ENCODE data around the gene ZP2.

Gene ZP2

DNA sequence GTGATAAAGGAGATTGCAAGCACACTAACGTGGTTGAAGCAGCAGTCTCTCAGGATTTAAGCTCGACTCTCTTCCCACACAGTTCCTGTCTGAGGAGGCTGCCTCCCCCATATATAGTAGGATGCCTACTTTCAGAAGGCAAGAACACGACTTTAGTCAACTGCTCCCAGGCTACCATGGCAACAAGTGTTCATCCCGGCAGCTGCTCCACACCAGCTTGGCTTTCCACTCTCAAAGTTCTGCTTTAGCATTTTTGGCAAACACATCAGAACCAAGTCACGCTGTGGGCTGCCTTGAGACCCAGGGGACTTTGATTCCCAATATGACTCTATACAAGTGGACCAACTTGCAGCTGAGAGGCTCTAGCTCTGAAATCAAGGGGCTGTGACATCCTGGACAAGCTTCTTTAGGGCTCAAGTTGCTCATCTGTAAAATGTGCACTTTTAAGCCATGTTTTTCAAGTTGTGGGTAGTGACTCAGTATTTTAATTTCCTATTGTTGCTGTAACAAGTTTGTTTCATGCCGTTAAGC is 16.5 kb downstream of the ZP2 start:
- TF ChIP-seq, protein P1, sequence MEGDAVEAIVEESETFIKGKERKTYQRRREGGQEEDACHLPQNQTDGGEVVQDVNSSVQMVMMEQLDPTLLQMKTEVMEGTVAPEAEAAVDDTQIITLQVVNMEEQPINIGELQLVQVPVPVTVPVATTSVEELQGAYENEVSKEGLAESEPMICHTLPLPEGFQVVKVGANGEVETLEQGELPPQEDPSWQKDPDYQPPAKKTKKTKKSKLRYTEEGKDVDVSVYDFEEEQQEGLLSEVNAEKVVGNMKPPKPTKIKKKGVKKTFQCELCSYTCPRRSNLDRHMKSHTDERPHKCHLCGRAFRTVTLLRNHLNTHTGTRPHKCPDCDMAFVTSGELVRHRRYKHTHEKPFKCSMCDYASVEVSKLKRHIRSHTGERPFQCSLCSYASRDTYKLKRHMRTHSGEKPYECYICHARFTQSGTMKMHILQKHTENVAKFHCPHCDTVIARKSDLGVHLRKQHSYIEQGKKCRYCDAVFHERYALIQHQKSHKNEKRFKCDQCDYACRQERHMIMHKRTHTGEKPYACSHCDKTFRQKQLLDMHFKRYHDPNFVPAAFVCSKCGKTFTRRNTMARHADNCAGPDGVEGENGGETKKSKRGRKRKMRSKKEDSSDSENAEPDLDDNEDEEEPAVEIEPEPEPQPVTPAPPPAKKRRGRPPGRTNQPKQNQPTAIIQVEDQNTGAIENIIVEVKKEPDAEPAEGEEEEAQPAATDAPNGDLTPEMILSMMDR (IDR thresholded peaks at IDR 0.05), result no peak

DNA sequence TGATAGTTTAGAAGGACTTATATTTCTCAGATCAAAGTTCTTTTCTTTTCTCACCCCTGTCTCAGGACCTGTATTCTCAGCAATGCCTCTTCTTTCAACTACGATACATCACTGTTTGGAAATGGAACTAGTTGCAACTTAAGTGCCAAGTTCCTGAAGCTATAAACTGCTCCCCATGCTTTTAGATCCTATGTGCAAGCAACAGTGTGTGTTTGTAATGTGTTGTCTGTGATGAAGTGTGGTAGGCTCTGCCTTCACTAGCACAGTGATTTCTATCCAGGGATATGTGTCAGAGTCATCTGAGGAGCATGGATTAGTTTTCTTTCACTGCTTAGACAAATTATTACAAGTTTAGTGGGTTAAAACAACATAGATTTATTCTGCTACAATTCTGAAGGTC is 18.4 kb downstream of the ZP2 start:
- TF ChIP-seq, protein P1 (IDR thresholded peaks at IDR 0.05), result no peak

DNA sequence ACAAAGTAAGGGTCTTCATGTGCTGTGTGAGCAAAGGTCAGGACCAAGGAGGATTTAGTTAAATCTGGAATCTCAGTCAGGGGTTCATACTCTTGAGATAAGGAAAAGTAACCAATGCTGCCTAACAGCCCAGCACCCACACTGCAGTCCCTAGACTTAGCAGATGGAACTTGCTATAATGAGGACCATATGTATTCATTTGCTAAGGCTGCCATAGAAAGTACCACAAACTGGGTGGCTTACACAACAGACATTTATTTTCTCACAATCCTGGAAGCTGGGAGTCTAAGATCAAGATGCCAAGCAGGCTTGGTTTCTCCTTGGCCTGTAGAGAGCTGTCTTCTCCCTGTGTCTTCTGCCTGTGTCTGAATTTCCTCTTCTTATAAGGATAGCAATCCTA is 20.8 kb downstream of the ZP2 start:
- TF ChIP-seq, protein P1 (IDR thresholded peaks at IDR 0.05), result no peak

DNA sequence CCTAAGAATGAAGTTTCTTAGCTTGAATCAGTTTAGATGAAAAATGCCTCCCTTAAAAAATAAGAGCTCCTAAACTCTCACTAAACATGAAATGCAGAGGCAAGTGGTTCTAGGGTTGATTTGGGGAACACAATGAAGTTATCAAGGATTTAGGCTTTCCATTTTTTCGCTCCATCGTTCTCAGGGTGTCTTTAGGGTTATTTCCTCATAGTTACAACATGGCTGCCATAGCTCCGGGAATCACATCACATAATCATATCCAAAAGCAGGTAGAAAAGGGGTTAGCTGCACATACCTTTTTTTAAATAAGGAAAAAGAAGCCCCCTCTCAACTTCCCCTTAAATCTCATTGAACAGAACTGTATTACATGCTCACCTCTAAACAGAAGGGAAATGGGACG is 21.4 kb downstream of the ZP2 start:
- TF ChIP-seq, protein P1 (IDR thresholded peaks at IDR 0.05), result no peak

DNA sequence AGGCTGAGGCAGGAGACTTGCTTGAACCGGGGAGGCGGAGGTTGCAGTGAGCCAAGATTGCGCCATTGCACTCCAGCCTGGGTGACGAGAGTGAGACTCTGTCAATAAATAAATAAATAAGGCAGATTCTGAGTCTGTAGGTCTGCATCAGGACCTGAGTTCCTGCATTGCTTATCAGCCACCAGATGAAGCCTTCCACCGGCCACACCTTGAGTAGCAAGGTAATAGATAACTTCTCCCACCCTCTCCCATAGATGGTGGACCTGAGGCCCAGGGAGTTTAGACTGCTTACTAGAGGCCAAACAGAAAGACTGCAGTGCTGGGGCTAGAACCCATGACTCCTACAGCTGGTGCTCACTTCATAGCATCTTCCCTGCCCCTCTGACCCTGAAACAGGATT is 22.1 kb downstream of the ZP2 start:
- TF ChIP-seq, protein P1 (IDR thresholded peaks at IDR 0.05), result no peak

DNA sequence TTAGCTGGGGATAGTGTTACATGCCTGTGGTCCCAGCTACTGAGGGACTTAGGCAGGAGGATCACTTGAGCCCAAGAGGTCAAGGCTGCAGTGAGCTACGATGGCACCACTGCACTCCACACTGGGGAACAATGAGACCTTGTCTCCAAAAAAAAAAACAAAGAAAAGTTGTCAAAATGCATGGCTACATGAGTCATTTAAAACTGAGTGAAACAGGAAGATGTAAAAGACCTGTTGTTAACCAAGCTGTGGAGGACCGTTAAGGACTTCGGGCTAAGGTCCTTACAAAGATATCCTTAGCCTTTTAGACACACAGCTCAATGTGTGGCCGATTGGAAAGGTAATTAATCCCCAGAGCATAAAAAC is 25.1 kb downstream of the ZP2 start:
- TF ChIP-seq, protein P1 (IDR thresholded peaks at IDR 0.05), result no peak

DNA sequence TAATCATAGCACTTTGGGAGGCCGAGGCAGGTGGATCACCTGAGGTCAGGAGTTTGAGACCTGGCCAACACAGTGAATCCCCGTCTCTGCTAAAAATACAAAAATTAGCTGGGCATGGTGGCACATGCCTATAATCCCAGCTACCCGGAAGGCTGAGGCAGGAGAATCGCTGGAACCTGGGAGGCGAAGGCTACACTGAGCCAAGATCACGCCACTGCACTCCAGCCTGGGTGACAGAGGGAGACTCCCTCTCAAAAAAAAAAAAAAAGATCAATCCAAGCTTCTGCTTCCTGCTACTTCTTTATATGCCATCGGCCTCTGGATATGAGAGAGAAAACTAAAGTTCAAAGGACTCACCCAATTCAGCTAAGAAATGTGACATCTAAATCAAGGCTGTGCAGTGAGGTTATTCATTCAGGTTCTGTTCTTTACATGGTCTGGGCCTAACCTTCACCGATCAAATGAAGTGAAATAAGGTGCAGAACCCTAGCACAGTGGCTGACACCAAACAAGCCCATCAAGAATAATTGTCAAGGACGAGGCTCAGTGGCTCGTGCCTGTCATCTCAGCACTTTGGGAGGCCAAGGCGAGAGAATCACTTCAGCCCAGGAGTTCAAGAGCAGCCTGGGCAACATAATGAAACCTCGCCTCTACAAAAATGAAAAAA is 25.6 kb downstream of the ZP2 start:
- TF ChIP-seq, protein P1 (IDR thresholded peaks at IDR 0.05), result no peak

DNA sequence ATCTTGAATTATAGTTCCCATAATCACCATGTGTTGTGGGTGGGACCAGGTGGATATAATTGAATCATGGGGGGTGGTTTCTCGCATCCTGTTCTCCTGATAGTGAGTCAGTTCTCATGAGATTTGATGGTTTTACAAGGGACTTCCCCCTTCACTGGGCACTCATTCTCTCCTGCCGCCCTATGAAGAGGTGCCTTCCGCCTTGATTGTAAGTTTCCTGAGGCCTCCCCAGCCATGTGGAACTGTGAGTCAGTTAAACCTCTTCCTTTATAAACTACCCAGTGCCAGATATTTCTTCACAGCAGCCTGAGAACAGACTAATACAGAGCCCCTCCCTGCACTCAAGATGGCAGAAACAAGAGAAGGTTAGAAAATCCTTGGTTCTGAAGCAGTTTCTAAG is 26.5 kb downstream of the ZP2 start:
- TF ChIP-seq, protein P1 (IDR thresholded peaks at IDR 0.05), result no peak
